GM18508 (cell line): ENCODE measurements around the gene ACVR1C.
A peak's percentile ranks its signal among the peaks of the same experiment; 100 is the strongest.
"Not testable (repeated sequence)": the region's sequence is repeated elsewhere in the genome, so short reads cannot be mapped to it uniquely, and the experiment has no call there.

Experiments used
- ATAC-seq: cut with Tn5 transposase; IDR thresholded peaks from one replicate; pipeline ENCODE4 v1.9.1; 2021; ENCODE audit warnings: moderate number of reproducible peaks; ENCODE audit not compliant: insufficient read depth, unreplicated experiment

ACVR1C gene

DNA sequence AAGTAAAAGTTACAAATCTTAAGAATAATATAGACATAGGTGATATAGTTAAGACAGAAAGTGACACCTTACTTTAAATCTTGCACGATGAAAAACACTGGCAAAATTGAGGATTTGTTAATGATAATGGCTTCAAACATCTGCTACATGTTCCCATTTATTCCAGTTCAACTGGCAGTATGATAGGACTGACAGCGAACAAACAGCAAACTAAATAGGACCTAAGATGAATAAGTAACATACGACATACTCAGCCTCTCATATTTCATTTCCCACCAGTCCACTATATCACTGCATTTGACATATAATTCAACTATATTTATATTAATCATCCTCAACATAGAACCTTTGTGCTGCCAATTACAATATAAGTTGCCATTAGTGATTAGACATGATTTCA lies 36.3 kb downstream of the ACVR1C start:
- no peak for ATAC-seq

DNA sequence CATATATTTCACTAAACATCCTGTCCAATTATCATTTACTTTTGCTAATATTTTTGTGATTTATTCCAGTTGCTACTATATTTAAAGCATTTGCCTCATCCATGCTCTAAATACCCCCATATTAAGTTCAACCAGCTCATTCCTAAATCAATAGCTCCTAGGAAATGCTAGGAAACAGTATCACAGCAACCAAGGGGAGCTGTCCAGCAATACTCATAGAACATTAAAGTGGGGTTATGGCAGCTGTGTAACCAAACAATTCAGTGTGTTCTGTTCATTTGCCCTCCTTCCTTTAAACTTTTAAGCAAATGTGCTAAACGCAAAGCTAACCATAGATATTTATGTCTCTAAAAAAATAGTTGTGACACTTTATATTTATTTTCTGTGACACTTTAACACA lies 41.1 kb downstream of the ACVR1C start:
- ATAC-seq, result no peak

- ATAC-seq, result no peak
These were observed 54.5 kb downstream of the ACVR1C start for GRCh38 chr2:157574165-157574564.

- peak; percentile 72 for ATAC-seq
These were observed 55.9 kb downstream of the ACVR1C start for GRCh38 chr2:157572725-157573124.

- not testable (repeated sequence) for ATAC-seq
These were observed 62.0 kb downstream of the ACVR1C start for GRCh38 chr2:157566623-157567022.

- not testable (repeated sequence) for ATAC-seq
These were observed 62.6 kb downstream of the ACVR1C start for GRCh38 chr2:157566113-157566512.

DNA sequence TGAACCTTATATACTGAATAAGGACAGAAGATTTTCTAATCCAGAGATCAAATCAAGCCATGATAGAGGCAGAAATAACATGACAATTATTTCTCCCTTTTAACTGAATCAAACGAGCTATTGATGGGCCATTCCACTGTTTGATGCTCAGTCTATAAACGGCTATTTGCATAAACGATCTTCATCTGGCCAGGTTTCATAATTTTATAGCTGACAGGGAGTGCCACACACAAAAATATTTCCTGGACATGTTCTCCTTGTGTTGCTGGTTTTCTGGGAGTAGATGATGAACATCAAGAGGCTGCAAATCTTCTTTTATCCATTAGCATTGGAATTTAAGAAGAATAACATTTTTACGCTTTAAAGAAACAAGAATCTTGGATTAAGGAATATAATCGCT lies 63.1 kb downstream of the ACVR1C start:
- ATAC-seq, result no peak

DNA sequence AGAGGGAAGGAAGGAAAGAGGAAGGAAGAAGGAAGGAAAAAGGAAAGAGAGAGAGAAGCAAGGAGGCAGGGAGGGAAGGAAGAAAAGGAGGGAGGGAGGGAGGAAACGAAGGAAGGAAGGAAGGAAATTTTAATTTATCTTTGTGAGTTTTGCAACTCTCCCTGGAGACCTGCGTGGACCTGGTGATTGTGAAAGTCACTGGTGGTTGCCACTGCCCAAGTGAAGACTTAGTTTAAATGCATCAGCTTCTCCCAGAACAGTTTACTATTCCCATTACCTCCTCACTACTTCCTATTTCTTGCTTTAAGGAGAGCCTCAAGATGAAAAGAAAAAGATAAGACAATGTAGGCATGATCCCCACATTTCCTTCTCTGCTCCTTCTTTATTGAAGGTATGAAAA lies 68.8 kb downstream of the ACVR1C start:
- no peak for ATAC-seq

- ATAC-seq, result no peak
These were observed 69.2 kb downstream of the ACVR1C start for GRCh38 chr2:157559461-157559860.

GRCh38 chr2:157559061-157559460 lies 69.6 kb downstream of the ACVR1C start:
- ATAC-seq, result no peak

DNA sequence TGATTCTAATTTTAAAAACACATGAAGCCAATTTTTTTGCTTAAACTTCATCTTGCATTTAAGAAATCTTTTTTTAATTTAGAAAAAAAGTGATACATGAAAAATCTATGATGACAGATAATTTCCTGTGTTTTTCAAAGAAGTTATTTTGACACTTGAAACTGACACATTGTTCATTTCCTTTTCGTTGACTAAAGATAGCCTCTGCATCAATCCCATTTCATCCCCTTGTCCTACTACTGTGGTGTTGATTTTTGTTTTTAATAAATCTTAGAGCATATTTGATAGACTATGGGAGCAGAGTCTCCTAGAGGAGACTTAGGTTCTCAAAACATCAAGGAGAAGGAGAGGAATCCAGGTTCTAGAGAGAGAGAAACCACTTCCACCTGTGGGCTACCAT lies 70.9 kb downstream of the ACVR1C start:
- ATAC-seq, result no peak

GRCh38 chr2:157540102-157540501 lies 88.6 kb downstream of the ACVR1C start:
- no peak for ATAC-seq

- no peak for ATAC-seq
These were observed 90.6 kb downstream of the ACVR1C start for GRCh38 chr2:157538064-157538463.

DNA sequence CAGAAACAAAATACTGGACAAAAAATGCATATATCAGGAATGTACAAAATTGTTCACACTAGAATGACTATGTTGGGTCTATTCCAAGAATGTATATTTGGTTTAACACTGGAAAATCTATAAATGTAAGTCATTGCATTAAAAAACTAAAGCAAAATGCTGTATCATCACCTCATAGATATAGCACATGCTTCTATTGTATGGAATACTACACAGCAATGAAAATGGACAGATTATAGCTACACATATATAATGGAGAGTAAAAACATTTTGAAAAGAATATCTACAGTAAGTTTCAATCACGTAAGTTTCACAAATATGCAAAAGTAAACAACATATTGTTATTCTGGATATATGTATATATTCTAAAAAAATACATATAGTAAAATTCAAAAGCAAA lies 91.8 kb downstream of the ACVR1C start:
- ATAC-seq, result no peak

- ATAC-seq, result no peak
These were observed 99.5 kb downstream of the ACVR1C start for GRCh38 chr2:157528963-157529751.

DNA sequence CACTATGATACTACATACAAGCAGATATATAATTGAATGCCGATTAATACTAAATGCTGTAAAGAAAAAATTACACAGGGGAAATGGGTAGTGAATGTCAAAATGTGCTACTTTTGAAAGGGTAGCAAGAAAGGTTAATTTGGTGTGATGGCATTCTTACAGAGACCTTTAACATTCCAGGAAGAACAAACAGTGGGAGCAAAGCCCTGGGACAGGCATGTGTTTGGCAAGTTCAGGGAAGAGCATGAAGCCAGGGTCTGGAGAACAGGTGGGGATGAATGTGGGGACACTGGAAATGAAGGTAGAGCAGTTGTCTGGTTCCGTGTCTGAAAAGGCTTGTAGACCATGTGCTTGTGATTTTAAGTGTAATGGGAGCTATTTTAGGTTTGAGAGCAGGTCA lies 102.6 kb downstream of the ACVR1C start:
- no peak for ATAC-seq

DNA sequence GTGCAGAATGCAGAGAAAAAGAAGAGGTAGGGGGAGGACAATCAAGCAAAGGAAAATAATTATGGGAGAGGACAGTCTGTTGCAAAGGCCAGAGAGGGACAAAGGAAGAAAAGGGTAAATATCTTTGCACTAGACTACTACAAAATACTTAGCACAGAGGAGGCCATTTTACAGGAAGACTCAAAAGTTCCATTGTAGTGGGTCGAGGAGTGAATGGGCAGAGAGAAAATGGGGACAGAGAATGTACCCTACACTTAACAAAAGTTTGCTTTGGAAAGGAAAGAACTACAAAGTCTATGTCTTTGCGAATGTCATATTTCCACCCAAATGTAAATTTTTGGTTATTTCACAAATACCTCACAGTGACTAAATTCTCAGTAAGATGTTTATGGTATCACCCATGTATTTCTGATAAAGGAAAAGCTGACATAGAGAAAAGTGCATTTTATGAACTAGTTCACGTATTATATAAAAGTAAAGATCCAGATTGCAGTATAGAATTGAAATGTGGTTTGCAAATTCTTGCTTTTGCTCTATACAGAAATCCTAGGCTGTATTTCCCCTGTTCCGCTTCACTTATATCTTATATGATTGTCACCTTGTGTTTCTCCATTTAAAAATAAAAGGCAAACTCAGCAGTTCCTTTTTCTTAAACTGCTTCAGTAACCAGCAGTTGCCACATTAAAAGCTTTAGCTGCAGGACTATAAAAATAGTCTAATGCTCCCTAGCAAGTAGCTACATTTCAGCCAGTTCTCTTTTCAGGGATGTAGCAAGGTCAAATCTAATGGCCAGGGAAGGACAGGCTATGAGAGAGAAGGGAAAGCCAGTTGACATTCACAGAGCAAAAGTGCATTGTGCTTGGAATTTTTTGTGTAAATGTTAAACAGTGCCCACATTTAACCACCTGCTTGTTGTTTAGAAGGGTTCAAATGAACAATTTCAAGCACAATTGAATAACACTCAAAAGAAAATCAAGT lies 105.1 kb downstream of the ACVR1C start:
- ATAC-seq, result no peak

- ATAC-seq, result not testable (repeated sequence)
These were observed 113.7 kb downstream of the ACVR1C start for GRCh38 chr2:157514966-157515365.

GRCh38 chr2:157509744-157510143 lies 118.9 kb downstream of the ACVR1C start:
- no peak for ATAC-seq

GRCh38 chr2:157508676-157509075 lies 120.0 kb downstream of the ACVR1C start:
- no peak for ATAC-seq

- ATAC-seq, result no peak
These were observed 122.1 kb downstream of the ACVR1C start for GRCh38 chr2:157506586-157506985.
